Measurements from ENCODE around the gene CABCOCO1. TPM values are rescaled to one million over a fixed set of nuclear protein-coding genes. Genes with fewer than 3 reads are reported as not detected.

Gene CABCOCO1
- total RNA-seq, 4 donors from 2014 or later, result 0.65 TPM; not detected in 3

DNA sequence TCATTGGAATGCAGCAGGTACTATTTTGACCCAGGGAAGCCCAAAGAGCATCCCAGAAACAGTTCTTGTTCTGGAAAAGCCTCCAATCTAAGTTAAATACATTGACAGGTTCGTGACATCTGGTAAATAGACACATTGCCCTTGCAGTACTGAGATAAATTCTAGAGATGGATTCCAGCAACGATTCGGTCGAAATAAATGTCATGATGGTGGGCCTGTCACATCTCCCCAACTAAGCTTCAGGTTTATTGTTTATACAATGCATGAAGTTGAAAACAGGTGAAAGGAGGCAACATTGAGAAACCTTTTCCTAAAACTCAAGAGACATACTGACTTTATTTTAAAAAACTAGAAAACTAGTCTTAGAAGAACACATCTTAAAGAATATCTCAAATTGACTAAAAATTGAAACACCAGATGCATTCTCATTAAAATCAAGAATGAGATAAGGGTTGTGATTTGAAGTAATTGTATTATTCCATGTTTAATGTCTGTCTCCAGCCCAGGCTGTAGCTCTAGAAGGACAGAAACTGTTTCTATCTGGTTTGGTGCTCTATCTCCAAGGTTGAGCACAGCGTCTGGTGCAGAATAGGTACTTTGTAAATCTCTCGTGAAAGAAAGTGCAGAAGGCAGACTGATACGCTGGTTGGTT lies 114.0 kb downstream of the CABCOCO1 start:
- ATAC-seq (ENCODE audit: low FRiP score) (no peak), DNase-seq (ENCODE audit: low spot score) (no peak)
- TF ChIP-seq, protein P1, sequence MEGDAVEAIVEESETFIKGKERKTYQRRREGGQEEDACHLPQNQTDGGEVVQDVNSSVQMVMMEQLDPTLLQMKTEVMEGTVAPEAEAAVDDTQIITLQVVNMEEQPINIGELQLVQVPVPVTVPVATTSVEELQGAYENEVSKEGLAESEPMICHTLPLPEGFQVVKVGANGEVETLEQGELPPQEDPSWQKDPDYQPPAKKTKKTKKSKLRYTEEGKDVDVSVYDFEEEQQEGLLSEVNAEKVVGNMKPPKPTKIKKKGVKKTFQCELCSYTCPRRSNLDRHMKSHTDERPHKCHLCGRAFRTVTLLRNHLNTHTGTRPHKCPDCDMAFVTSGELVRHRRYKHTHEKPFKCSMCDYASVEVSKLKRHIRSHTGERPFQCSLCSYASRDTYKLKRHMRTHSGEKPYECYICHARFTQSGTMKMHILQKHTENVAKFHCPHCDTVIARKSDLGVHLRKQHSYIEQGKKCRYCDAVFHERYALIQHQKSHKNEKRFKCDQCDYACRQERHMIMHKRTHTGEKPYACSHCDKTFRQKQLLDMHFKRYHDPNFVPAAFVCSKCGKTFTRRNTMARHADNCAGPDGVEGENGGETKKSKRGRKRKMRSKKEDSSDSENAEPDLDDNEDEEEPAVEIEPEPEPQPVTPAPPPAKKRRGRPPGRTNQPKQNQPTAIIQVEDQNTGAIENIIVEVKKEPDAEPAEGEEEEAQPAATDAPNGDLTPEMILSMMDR (IDR thresholded peaks at IDR 0.05), result no peak

DNA sequence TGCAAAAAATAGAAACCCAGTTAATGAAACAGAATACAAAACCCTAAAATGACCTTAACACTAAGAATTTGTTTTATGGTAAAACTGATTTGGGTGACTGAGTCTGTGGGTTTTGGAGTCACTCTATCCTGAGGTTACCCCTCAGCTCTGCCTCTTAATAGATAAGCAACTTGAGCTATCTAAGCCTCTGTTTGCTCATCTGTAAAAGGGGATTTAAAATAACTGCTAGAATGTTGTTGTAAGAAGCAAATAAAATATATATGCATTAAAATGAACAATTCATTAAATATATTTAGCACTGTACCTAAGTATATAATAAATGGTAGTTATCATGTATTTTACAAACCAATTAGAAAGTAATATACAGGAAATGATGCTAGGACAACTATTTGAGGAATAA lies 115.4 kb downstream of the CABCOCO1 start:
- ATAC-seq (ENCODE audit: low FRiP score), result no peak
- TF ChIP-seq, protein P1 (IDR thresholded peaks at IDR 0.05), result no peak
- no peak for DNase-seq (ENCODE audit: low spot score)

DNA sequence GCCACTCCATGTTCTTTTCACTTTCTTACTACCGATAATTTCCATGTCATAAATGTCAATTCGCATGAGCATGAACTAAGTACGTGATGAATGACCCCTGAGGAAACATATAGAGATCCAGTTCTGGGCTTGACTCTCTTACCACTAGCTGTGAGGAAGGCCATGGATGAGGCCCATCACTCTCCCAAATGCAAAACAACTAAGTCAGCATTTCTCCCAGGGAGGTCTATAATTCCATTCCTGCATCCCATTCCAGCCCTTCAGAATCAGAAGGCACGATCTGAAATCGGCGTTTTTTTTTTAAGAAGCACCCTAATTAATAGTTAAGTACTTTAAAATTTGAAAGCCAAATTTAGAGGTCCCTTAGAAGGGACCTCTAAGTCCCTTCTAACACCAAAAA lies 116.5 kb downstream of the CABCOCO1 start:
- DNase-seq (ENCODE audit: low spot score), result no peak
- TF ChIP-seq, protein P1 (IDR thresholded peaks at IDR 0.05), result no peak
- no peak for ATAC-seq (ENCODE audit: low FRiP score)

DNA sequence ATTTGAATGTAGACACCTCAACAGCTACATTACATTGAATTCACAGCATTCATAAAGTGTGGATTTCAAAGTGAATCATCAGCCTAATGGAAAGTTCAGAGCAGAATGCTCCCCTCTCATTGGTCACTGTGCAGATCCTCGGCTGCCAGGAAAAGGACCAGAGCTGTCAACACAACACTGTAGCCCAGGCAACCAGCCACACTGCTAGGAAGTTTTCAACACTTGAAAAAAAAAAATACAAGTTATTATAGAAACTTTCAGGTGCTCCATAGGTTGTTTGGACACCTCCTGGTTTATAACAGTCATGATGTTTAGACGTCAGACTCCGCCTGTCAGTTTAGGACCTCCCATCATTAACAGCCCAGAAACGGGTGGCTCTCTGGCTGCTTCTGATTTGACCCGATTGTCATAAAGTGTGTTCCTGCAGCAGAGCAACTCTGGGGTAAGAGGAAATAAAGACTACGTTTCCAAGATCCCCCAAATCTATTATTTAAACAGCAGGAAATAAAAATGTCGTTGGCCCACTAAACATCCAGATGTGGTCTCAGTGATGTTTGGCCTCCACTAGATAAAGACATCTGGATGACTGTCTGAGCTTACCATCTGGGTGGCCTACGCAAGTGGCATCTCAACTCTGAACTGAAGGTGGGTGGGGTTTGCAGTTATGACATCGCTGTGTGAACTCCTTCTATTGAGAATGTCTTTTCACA lies 117.4 kb downstream of the CABCOCO1 start:
- ATAC-seq (ENCODE audit: low FRiP score), result peak; percentile 80
- no peak for DNase-seq (ENCODE audit: low spot score)
- TF ChIP-seq, protein P1 (IDR thresholded peaks at IDR 0.05), result no peak

DNA sequence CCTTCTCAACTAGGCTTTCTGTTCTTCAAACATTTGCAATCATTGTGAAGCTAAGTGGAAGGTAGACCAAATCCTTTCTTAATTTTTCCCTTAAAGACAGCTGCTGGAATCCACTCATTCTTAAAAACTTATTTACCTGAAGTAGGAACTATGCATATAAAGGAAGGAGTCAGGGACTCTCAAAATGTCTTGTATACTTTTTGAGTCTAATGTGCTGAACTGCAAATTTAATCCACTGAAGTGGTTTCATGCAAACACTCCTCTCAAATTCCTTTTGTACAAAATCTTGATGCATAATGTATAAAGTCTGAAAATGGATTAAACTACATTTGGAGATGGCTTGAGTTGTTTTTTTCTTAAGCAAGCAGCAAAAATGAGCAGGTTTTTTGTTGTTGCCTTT lies 118.0 kb downstream of the CABCOCO1 start:
- DNase-seq (ENCODE audit: low spot score), result no peak
- ATAC-seq (ENCODE audit: low FRiP score), result no peak
- TF ChIP-seq, protein P1 (IDR thresholded peaks at IDR 0.05), result no peak

DNA sequence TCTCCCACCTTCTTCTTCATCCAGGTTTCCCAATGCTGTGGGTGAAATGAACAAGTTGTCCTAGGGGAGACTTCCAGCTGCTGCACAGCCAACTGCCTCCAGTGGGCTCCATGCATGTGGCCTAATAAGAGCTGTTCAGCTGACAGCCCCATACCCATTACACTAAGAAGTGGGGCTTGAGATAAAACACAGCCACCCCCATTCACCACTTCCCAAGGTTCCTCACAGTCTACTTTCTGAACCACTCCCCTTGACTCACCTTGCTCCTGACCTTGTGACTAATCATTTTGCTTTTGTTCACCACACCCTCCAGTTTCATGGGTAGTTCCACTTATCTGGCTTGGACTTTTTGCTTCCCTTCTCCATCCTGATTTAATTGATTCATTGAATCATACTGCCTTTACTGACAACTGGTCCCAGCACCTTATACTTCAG lies 119.3 kb downstream of the CABCOCO1 start:
- DNase-seq (ENCODE audit: low spot score) (no peak), ATAC-seq (ENCODE audit: low FRiP score) (no peak)
- TF ChIP-seq, protein P1 (IDR thresholded peaks at IDR 0.05), result no peak

Data from omental fat pad (tissue), 4 donors.